IMR-90 (cell line): ENCODE results near the gene SOX6. TPM values are rescaled to one million over a fixed set of nuclear protein-coding genes. Genes with fewer than 3 reads are reported as not detected.

Experiments
- ATAC-seq: fragments of 200-7000 bp; cut with Tn5 transposase; 2 replicates; pipeline ENCODE4 v1.9.1; 2020; ENCODE audit warnings: low read depth, mild to moderate bottlenecking, moderate library complexity
- BruUV-seq: library from RNA; stranded (reverse); fragments of 400-500 nt; replicated peaks from 2 replicates; lab custom pipeline; 2021; lab: Mats Ljungman, UMichigan
- CTCF ChIA-PET: fragments of 300-600 bp; formaldehyde crosslinking; extraction: SDS; loops from one replicate; lab custom pipeline; 2021; ENCODE audit warnings: antibody characterized with exemption; lab: Yijun Ruan, JAX
- POLR2A ChIA-PET: fragments of 300-600 bp; sonication (Branson Sonifier 250); formaldehyde crosslinking; loops from one replicate; lab custom pipeline; 2022; ENCODE audit warnings: antibody characterized with exemption; ENCODE audit not compliant: unreplicated experiment; lab: Charles Lee
- DNase-seq: peaks from one replicate; pipeline ENCODE4 v3.0.0; 2013
- H2AFZ ChIP-seq: replicated peaks from 2 replicates; pipeline ENCODE3; 2013; ENCODE audit warnings: low read length, mild to moderate bottlenecking; ENCODE audit not compliant: poor library complexity
- H2AK5ac ChIP-seq: 2 replicates; pipeline ENCODE4 v1.6.1; 2013; ENCODE audit warnings: low read depth, low read length, inconsistent platforms
- H2AK9ac ChIP-seq: replicated peaks from 2 replicates; pipeline ENCODE3; 2013; ENCODE audit warnings: mild to moderate bottlenecking, low read depth, low read length, moderate library complexity; ENCODE audit not compliant: poor library complexity
- H2BK120ac ChIP-seq: 2 replicates; pipeline ENCODE4 v1.6.1; 2013; ENCODE audit warnings: low read depth, low read length, inconsistent platforms
- H2BK15ac ChIP-seq: 3 replicates; pipeline ENCODE4 v1.6.1; 2013; ENCODE audit warnings: low read depth, low read length, inconsistent platforms
- H2BK20ac ChIP-seq: 2 replicates; pipeline ENCODE4 v1.6.1; 2013; ENCODE audit warnings: low read depth, mild to moderate bottlenecking, inconsistent platforms, low read length, moderate library complexity
- H2BK5ac ChIP-seq: 2 replicates; pipeline ENCODE4 v1.6.1; 2013; ENCODE audit warnings: mild to moderate bottlenecking, low read depth, low read length, inconsistent platforms; ENCODE audit not compliant: poor library complexity, severe bottlenecking
- H3K14ac ChIP-seq: replicated peaks from 2 replicates; pipeline ENCODE4 v1.6.1; 2013; ENCODE audit warnings: low read depth, low read length, inconsistent platforms
- H3K18ac ChIP-seq: 2 replicates; pipeline ENCODE4 v1.6.1; 2013; ENCODE audit warnings: low read depth, low read length, control low read depth
- H3K23ac ChIP-seq: 2 replicates; pipeline ENCODE4 v1.6.1; 2013; ENCODE audit warnings: low read depth, low read length, inconsistent platforms
- H3K27ac ChIP-seq: 2 replicates; pipeline ENCODE4 v1.5.1; 2013; ENCODE audit warnings: mild to moderate bottlenecking, control low read depth, low read length; ENCODE audit not compliant: insufficient read depth
- H3K27me3 ChIP-seq: 2 replicates; pipeline ENCODE4 v1.6.1; 2013; ENCODE audit warnings: low read length; ENCODE audit not compliant: control insufficient read depth, insufficient read depth
- H3K36me3 ChIP-seq: 2 replicates; pipeline ENCODE4 v1.6.1; 2013; ENCODE audit warnings: low read length, mixed read lengths; ENCODE audit not compliant: control insufficient read depth, insufficient read depth
- H3K4ac ChIP-seq: 2 replicates; pipeline ENCODE4 v1.6.1; 2013; ENCODE audit warnings: low read depth, low read length, inconsistent platforms
- H3K4me1 ChIP-seq: 2 replicates; pipeline ENCODE4 v1.6.1; 2013; ENCODE audit warnings: low read length, mixed read lengths; ENCODE audit not compliant: control insufficient read depth, insufficient read depth
- H3K4me2 ChIP-seq: 2 replicates; pipeline ENCODE4 v1.6.1; 2013; ENCODE audit warnings: low read depth, mild to moderate bottlenecking, control low read depth, low read length, moderate library complexity
- H3K4me3 ChIP-seq: 2 replicates; pipeline ENCODE4 v1.5.1; 2013; ENCODE audit warnings: low read depth, mild to moderate bottlenecking, control low read depth, low read length, moderate library complexity; ENCODE audit not compliant: insufficient read depth
- H3K56ac ChIP-seq: 2 replicates; pipeline ENCODE4 v1.6.1; 2013; ENCODE audit warnings: low read length, inconsistent platforms; ENCODE audit not compliant: insufficient read depth; ENCODE audit errors: extremely low read depth
- H3K79me1 ChIP-seq, 2 experiments: 2 replicates each; pipeline ENCODE4 v1.6.1; 2013; ENCODE audit warnings: low read length in 2 of 2, inconsistent platforms in 1 of 2, low read depth in 1 of 2
- H3K9ac ChIP-seq: 2 replicates; pipeline ENCODE4 v1.6.1; 2013; ENCODE audit warnings: low read depth, low read length, control low read depth
- H3K9me1 ChIP-seq: 2 replicates; pipeline ENCODE4 v1.6.1; 2013; ENCODE audit warnings: low read length, inconsistent platforms; ENCODE audit not compliant: insufficient read depth
- H3K9me3 ChIP-seq: 2 replicates; pipeline ENCODE4 v1.6.1; 2013; ENCODE audit warnings: low read length; ENCODE audit not compliant: control insufficient read depth, insufficient read depth
- H4K20me1 ChIP-seq: 2 replicates; pipeline ENCODE4 v1.6.1; 2013; ENCODE audit warnings: low read length, inconsistent platforms; ENCODE audit not compliant: insufficient read depth
- H4K5ac ChIP-seq: 2 replicates; pipeline ENCODE4 v1.6.1; 2013; ENCODE audit warnings: mild to moderate bottlenecking, low read depth, low read length, control low read depth
- H4K8ac ChIP-seq, 2 experiments: 2 replicates each; pipeline ENCODE4 v1.6.1; 2013; ENCODE audit warnings: low read depth in 2 of 2, low read length in 2 of 2, control low read depth in 1 of 2, inconsistent platforms in 1 of 2
- H4K91ac ChIP-seq: 2 replicates; pipeline ENCODE4 v1.6.1; 2013; ENCODE audit warnings: low read depth, low read length, inconsistent platforms; ENCODE audit not compliant: insufficient read depth
- CEBPB ChIP-seq: IDR thresholded peaks from 2 replicates; pipeline ENCODE4 v1.6.1; 2012; ENCODE audit warnings: low read depth, low read length, improper control_type of control experiment
- CHD1 ChIP-seq: IDR thresholded peaks from 2 replicates; pipeline ENCODE4 v1.6.1; 2012; ENCODE audit warnings: low read depth, low read length, improper control_type of control experiment
- FOS ChIP-seq: fragments of 150-350 bp; IDR thresholded peaks from 2 replicates; pipeline ENCODE4 v1.6.1; 2016; ENCODE audit warnings: low read depth, low read length
- MAFK ChIP-seq: IDR thresholded peaks from 2 replicates; pipeline ENCODE4 v1.6.1; 2012; ENCODE audit warnings: low read depth, low read length, improper control_type of control experiment
- MAZ ChIP-seq: IDR thresholded peaks from 2 replicates; pipeline ENCODE4 v1.6.1; 2012; ENCODE audit warnings: low read depth, mild to moderate bottlenecking, low read length, improper control_type of control experiment, moderate library complexity, borderline replicate concordance
- MXI1 ChIP-seq: IDR thresholded peaks from 2 replicates; pipeline ENCODE4 v1.6.1; 2012; ENCODE audit warnings: low read depth, mild to moderate bottlenecking, low read length, moderate library complexity, borderline replicate concordance
- NFE2L2 ChIP-seq: fragments of 150-350 bp; IDR thresholded peaks from 2 replicates; pipeline ENCODE4 v1.6.1; 2016; ENCODE audit warnings: low read depth, mild to moderate bottlenecking, low read length
- RCOR1 ChIP-seq: IDR thresholded peaks from 2 replicates; pipeline ENCODE4 v1.6.1; 2012; ENCODE audit warnings: mild to moderate bottlenecking, low read length, improper control_type of control experiment; ENCODE audit not compliant: insufficient replicate concordance
- RFX5 ChIP-seq: IDR thresholded peaks from 2 replicates; pipeline ENCODE4 v1.8.0; 2012; ENCODE audit warnings: low read depth, mild to moderate bottlenecking, low read length, moderate library complexity
- WGBS, 2 experiments: methylation state at CpG; one replicate each; pipeline versions ENCODE4 v1.1.5 to v1.1.7; 2013; ENCODE audit warnings: missing lambda C conversion rate in 2 of 2; ENCODE audit not compliant: insufficient read length in 1 of 2; ENCODE audit errors: extremely low coverage in 2 of 2; 5-methylcytosine and 5-hydroxymethylcytosine counted together
- dilution Hi-C: fragments of 300-500 bp; cut with HindIII; formaldehyde crosslinking; loops from one replicate; pipeline ENCODE4 v1.14.3; 2018; ENCODE audit warnings: low sequenced_read_pairs; ENCODE audit not compliant: unreplicated experiment
- in situ Hi-C: fragments of 300-500 bp; cut with MboI; formaldehyde crosslinking; loops from 3 replicates; pipeline ENCODE4 v1.14.3; 2019; ENCODE audit warnings: low sequenced_read_pairs, inconsistent platforms, mixed read lengths
- intact Hi-C: fragments of 100-400 bp; cut with micrococcal nuclease; formaldehyde crosslinking; loops from 2 replicates; pipeline ENCODE4 v1.10.0; 2022
- polyA plus RNA-seq, 3 experiments: library from polyadenylated mRNA; depleted of rRNA; stranded (reverse); fragments of >200 nt; gene quantifications; 2 replicates each; pipeline ENCODE4 v1.2.3, GENCODE V29; 2012; ENCODE audit warnings: low replicate concordance in 1 of 3
- total RNA-seq: library from RNA; depleted of rRNA; stranded (reverse); fragments of >200 nt; gene quantifications from 2 replicates; pipeline ENCODE4 v1.2.3, GENCODE V29; 2012

The SOX6 gene
- total and polyA plus RNA-seq, 2 of the 4 experiments (the other 2 are of a cell fraction): 1.7 to 7.7 TPM

DNA sequence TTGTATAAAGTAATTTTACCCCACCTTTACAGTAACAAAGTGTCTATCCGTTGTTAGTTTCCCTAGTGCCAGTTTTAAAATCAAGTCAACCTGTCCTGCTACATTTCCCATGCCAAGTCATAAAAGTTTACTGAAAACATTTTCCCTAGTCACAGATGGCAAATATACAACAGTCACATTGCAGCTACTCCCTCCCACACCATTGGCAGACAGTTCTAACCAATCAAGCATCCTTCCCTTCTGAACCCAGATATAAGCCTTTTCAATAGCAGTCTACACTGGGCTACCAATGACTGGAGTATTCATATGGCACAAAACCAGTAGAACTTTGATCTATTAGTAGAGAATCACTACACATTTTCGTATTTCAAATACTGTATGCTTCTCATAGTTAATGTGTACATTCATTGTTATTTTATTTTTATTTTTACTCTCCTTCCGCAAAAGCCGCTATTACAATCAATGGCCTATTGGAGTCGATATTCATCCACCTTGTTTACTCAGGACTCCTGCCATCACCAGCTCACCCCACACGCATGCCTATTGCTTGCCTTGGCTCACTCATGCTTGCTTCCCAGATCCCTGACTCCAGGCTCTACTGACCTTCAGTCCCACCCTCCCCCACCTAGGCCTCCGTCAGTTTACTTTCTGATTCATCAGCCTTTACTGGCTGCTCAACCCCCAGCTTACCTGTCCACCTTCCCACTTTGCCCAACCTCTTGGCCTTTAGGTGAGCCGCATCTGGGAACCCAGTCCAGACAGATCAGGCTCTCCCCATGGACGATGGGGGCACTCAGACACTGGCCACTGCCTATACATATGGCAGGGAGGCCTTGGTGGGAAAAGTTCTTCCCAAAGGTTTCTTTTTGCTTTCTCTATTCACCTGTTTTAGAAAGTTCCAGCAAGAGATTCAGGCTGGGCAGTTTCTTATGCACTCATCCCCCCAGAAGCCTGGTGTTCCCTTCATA, 408.4 kb downstream of the SOX6 start:
- no peaks in the 10 kb centered on the region for H3K9me1 ChIP-seq
- H2AK9ac ChIP-seq: no peak overlapping the region
- dilution Hi-C loops: no loop called here
- no peak overlapping the region for H2AFZ ChIP-seq
- H3K36me3 ChIP-seq: no peaks in the 10 kb centered on the region
- no peak overlapping the region for H2BK120ac ChIP-seq
- no peak overlapping the region for H2BK20ac ChIP-seq
- no peak overlapping the region for H3K4me2 ChIP-seq
- ChIA-PET POLR2A (no interaction called here), CTCF (no interaction called here)
- H3K27ac ChIP-seq: no peak overlapping the region
- peaks cover 7% of the 10 kb centered on the region for H3K9me3 ChIP-seq
- no TSS peak for BruUV-seq
- no peak overlapping the region for H3K56ac ChIP-seq
- no peak overlapping the region for H3K9ac ChIP-seq
- H3K4me1 ChIP-seq: no peaks in the 10 kb centered on the region
- no peaks in the 10 kb centered on the region for H3K79me1 ChIP-seq
- no peak overlapping the region for H2AK5ac ChIP-seq
- WGBS, 2 experiments: 96% methylated on average over 4 of the region's 9 CpGs; no CpG with 5 or more reads in 1 of the 2 experiments
- no peak overlapping the region for H4K5ac ChIP-seq
- no peak overlapping the region for H2BK15ac ChIP-seq
- no peak overlapping the region for H3K23ac ChIP-seq
- no peak for DNase-seq
- intact Hi-C loops: no loop called here
- no peak overlapping the region for H3K18ac ChIP-seq
- no peak overlapping the region for H3K4ac ChIP-seq
- H4K20me1 ChIP-seq: no peaks in the 10 kb centered on the region
- H3K27me3 ChIP-seq: no peaks in the 10 kb centered on the region
- no peak overlapping the region for H3K4me3 ChIP-seq
- H4K91ac ChIP-seq: no peak overlapping the region
- no peak overlapping the region for H3K14ac ChIP-seq
- H2BK5ac ChIP-seq: no peak overlapping the region
- no peak for TF ChIP-seq MXI1
- no peak for TF ChIP-seq MAZ
- no peak for TF ChIP-seq CEBPB
- TF ChIP-seq CHD1: no peak
- no peak for TF ChIP-seq NFE2L2
- no peak for TF ChIP-seq RFX5
- no peak for TF ChIP-seq FOS
- no peak for TF ChIP-seq MAFK
- no peak for TF ChIP-seq RCOR1
- no peak overlapping the region for H4K8ac ChIP-seq
- ATAC-seq: no peak
- in situ Hi-C loops: no loop called here
